ENCODE measurements around the gene FCHSD1.

Gene FCHSD1

DNA sequence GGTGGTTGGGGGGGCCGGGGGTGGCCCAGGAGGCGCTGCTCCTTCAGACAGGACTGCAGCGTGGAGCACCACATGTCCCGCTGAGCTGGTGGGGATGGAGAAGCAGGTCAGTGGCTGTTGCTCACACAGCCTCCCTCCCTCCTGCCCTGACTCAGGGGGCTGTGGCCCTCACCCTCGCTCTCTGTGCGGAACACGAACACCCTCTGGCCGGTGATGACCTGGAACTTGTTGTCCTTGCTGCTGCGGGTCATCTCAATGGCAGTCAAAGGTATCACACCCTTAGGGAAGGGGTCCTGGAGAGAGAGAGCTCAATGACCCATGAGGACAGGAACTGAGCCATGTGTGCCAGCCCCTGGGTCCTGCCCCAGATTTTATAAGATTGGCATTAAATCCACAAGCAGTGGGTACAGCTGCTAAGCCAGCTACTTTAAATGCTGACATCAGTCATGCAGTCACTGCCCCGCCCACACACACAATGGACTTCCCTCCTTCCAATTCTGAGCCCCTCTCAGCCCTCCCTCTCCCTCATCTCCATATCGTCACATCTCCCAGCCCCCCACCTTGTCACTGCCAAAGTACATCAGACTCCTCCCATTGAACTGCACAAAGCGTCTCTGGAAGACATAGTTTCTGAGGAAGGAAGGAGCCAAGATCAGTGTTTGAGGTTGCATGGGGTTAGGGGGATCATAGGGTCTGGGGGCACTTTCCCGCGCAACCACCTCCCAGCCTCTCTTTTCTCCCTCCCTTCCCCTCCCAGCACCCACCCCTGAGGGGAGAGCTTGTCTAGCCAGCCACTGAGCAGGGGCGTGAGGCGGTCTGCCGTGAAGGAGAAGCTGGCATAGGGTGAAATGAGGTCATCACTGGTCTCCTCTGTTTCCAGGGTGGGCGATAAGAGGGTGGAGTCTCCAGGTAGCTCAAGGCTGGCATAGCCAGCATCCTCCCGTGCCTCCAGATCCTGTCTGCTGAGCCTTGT lies 21.9 kb upstream of the FCHSD1 start:
- DNase-seq: no peak

DNA sequence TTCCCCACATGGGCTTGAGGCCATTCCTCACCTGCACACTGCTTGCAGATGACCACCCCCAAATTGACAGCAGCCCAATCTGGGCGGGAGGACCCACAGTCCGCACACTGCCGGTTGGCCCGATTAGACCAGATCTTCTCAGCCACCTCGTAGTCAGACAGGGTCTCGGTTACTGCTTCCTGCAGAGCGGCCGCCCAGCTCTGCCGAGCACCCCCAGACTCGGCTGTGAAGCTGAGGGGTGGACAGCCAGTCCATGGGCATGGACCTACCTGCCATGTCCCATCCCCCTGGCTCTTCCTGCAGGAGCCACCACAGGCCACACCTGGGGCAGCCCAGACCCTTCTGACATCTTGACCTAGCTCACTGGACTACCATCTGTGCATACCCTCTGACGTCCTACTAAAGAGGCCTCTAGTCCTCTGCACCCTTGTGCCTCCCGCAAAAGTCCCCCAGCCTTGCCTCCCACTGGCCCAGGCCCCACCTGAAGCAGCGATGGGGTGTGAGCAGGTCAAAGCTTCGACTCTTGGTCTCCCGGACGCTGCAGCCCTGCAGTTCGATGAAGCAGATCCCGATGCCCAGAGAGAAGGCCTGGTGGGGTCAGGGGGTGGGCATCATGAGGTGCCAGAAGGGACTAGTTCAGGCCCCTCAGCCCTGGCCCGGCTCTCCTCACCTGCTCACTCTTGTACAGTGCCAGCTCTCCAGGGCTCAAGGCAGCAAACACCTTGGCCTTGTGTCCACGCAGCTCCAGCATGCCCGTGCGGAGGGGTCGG lies 21.0 kb upstream of the FCHSD1 start:
- no peak for DNase-seq

DNA sequence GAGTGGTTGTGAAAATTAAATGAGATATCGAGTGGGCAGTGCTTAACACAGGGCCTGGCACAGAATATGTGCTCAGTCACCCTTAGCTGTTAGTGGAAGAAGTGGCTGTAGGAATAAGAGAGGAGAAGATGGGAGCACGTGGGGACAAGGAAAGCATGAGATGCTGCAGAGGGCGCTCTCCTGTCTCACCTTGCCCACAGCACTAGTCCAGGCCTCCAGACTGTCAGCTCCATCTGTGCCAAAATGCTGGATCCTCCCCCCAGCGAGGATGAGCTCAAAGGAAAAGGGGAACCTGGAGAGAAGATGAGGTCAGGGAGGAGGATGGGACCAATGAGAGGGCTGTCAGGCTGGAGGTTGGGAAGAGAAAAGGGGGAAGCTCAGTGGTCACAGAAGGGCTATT lies 18.3 kb upstream of the FCHSD1 start:
- DNase-seq: no peak

DNA sequence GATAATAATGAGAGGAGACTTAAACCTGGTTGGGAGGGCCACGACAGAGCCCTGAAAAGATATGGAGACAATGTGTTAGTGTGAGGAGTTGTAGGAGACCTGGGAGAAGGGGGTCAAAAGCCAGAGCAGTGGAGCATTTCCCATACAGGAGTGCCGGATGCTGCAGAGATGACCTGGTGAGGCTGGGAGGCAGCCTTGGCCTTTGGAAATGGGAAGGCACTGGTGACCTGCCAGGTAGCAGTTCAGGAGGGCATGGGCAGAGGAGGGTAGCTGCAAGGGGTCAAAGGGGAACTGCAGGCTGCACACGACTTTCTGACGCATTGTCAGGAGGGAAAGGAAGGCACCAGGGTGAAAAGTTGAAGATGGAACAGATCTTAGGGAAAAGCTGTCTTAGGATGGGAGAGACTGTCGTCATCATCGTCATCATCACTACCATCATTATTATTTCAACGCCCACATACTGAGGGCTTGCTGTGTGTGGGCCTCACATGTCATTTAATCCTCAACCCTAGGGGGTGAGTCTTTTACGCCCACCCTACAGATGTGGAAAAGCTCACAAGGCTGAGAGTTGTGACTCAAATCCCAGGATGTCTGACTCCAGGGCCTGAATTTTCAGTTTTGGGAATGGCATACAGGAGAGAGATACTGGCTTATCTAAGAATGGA lies 17.5 kb upstream of the FCHSD1 start:
- peak; percentile 21 for DNase-seq

DNA sequence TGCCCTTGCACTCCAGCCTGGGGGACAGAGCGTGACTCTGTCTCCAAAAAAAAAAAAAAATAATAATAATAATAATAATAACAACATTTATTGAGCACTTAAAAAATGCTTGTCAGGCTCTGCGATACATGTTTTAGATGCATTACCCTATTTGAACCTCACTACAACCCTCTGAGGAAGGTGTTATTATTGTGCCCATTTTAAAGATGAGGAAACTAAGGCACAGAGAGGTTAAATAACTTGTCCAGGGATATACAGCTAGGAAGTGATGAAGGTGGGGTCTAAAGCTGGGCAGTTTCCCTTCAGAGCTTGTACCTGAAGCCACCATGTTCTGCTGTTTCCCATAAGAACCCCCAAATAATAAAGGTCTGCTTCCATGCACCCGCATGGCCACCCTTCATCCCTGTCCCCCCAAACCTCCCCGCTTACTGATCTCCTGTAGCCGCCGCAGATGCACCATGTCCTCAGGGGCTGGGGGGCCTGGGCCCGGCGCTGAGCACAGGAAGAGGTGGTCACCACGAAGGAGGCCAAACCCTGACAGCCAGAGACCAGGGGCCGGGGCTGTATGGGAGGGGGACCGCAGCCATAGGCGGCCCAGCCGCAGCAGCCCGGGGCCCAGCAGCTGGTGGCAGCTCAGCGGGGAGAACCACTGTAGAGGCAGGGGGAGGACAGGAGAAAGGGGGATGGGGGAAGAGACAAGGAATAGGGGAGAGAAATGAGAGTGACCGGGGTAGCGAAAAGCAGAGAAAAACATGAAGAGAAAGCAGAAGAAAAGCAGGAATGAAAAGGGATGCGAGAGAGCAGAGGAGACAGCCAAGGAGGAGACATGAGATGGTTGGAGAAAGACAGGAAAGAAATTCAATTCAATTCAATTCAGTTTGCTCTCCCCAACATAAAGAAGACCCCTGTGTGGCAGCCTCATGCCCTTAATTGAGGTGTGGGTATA lies 15.1 kb upstream of the FCHSD1 start:
- DNase-seq: no peak

DNA sequence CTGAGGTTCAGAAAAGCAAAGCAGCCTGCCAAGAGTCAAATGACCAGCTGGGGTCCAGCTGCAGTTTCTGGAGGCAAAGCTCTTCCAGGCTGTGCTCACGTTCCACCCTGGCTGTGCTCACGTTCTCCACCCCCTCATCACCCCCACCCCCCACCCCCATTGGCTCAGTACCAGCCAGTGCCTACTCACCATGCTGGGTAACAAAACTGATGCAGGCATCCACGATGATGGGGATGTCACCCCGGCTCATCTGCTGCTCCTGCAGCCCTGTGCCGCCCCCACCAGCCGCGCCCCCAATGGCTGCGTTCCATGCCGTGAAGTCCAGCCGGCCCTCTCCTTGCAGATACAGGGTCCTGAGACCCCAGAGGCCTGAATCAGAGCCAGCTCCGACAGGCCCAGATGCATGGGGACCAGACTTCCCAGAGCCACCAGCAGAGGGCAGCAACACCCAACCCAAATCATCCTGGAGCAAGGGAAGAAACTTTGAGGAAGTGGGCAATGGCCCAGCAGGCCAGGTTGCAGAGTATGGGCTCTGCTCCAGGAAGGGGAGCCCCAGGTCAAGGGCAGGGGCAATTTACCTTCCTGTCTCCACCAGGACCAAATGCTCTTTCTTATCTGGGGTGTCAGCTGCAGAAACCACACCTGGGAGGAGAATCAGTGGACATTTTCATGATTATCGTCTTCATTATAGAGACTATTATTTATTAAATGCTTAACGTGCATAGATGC lies 13.7 kb upstream of the FCHSD1 start:
- peak; percentile 65 for DNase-seq

DNA sequence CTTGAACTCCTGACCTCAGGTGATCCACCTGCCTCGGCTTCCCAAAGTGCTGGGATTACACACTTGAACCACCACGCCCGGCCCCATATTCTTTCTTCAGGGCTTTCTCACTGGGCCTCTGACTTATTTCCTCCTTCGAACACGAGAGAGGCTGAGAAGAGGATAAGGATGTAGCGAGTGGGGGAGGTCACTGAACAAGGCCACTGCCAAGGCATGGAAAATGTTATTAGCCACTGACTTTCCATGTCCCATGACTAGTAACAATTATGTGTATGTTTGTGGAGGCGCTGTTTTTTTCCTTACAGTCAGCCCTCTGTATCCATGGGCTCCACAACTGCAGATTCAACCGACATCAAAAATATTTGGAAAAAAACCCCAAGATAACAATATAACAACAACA lies 12.3 kb upstream of the FCHSD1 start:
- DNase-seq: no peak

DNA sequence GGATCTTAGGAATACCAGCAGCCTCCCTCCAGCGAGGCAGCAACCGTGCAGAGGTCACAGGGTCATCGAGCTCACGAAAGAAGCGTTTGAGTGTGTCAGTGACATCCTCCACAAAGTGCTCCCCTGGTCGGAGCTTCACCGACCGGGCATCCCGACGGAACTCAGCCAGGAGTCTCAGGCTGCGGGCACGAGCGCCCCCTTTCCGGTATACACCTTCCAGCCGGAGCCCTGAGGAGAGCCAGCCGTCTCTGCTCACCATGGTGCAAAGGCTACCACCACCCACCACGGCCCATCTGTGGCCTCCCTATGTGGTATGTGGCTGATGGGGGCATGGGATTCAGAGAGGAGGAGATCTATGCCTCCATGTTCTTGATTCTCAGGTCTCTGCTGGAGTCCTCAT lies 10.8 kb upstream of the FCHSD1 start:
- DNase-seq: no peak

DNA sequence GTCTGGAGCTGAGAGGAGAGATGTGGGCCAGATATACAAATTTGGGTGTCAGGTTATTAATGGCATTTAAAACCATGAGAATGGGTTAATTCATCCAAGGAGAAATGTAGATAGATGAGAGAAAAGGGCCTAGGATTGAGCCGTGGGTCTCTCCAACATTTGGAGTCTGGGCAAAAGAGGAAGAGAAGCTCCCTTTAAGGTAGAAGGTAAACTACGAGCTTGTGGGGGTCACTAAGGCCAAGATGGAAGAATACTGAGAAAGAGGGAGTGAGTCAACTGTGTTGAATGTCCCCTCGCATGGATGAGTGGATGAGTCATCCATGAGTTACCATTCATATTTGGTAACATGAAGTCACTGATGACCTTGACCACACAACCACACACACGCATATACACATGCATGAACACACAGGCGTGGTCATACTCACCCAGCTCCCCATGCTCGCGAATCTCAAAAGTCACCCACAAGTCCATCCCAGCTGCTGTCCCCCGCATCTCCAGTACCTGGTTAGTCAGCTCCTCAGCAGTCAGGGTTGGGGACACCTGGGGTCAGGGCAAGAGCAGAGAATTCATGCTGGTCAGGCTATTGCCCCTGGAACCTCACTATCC lies 6.8 kb upstream of the FCHSD1 start:
- DNase-seq: peak; percentile 90

DNA sequence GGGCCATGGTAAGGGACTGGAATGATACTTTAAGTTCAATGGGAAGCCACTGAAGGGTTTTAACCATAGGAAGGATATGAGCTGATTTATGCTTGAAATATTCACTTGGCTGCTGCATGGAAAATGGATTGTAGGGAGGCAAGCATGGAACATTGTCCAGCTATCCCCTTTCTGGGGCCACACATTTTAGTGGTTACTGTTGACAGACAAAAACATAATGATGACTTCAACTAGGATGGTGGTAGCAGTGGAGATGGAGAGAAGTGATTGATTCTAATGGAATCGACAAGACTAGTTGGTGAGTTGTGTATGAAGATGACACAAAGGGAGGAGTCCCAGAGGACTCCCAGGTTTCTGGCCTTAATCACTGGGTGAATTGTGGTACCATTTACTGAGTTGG lies 6.2 kb upstream of the FCHSD1 start:
- DNase-seq: peak; percentile 34

DNA sequence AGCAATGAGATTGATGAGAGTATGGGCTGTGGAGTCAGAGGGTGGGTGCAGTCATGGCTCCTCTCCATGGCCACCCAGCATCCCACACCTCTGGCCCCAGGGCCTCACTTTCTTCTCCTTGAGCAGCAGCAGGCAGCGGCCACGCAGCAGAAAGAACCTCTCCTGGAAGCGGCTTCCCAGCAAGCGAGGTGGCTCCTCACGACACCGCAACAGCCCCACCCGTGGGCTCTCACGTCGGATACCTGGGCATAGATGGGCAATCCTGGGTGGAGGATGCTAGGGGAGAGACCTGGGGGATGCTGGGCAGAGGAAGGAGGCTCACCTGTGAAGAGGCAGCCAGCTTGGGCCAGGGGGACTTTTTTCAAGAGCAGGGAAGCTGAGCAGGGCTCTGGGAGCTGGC lies 5.2 kb upstream of the FCHSD1 start:
- DNase-seq: no peak

DNA sequence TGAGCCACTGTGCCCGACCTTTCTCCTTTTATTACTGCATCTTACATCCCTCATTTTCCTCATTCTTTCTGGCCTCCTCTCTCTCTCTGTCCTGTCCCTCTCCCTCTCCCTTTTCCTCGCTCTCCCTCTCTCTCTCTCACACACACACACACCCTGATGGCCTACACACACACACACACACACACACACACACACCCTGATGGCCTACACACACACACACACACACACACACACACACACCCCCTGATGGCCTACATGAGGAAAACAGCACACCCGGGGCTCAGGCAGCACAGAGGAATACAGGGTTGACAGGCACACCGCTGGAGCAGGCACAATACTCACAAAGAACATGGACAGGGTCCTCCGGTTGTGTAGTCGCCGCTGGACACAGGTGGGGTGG lies 3.8 kb upstream of the FCHSD1 start:
- DNase-seq: no peak

DNA sequence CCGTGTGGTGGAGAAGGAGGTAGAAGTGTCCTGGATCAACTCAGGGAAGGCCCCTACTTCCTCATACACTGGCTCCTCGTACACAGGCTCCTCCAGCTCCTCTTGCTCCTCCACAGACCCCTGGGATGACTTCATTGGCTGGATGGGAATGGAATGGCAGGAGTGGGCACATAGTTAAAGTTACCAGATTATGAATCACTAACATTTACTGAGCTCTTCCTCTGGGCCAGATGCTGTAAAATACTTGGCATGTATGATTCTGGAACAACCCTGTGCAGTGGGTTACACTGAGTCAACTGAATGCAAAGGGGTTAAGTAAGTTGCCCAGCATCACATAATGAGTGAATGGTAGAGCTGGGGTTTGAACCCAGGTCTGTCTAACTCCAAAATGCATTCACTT lies 3.1 kb upstream of the FCHSD1 start:
- DNase-seq: peak; percentile 88

DNA sequence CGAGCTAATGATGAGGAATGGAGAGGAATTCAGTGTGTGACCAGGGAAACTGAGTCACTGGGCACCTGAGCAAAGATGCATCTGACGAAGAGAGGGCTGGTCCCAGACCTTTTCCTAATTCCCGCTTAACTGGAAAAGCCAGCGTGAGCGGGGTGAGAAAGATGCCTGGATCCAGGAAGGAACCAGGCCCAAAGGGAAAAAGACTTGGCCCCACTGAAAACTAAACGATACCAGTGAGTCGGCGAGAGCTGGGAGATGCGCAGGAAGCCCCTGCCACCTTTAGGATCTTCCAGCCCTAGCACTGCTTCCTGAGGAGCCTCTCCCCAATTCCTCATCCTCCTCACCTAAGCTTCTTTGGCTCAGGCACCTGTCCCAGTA lies 499 bp upstream of the FCHSD1 start:
- DNase-seq: no peak

DNA sequence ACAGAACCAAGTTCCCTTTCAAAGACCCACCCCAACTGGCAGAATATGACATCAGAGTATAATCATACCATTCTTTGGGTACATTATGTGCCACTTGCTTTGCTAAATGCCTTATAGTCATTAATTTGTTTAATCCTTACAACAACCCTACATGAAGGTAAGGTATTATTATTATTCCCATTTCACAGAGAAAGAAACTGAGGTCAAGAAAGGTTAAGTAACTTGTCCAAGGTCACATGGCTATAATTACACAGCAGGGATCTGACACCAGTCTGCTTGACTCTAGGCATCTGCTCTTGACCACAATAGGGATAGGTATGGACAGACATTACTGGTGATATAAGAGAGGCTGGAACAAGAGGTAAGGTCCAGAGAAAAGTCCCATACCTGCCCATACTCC lies 1.2 kb downstream of the FCHSD1 start:
- no peak for DNase-seq

DNA sequence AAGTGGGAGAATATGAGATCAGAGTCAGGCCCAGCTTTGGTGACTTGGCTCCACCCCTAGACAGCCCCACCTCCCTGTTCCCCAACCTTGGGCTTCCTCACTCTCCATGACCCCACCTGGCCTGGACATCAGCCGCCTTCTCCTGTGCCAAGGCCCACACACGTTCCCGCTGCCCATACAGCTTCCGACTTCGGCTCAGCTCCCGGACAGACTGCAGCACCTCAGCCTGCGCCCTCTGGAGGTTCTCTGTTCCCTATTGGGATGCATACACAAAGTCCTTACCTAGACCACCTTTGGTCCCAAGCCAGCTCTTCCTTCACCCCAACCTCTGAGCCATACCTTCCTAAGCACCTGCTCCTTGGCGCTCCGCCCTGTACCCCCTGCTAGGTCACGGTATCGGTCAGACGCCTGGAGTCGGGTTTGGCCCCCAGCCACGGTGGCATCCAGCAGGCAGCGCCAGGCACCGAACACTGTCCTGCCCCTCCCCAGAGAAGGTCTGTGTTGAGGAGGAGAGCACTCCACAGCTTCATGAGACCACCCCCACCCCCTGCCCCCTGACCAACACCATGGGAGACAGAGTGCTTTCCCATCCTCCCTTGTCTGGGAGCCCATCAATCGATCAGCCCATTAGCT lies 2.0 kb downstream of the FCHSD1 start:
- DNase-seq: no peak

DNA sequence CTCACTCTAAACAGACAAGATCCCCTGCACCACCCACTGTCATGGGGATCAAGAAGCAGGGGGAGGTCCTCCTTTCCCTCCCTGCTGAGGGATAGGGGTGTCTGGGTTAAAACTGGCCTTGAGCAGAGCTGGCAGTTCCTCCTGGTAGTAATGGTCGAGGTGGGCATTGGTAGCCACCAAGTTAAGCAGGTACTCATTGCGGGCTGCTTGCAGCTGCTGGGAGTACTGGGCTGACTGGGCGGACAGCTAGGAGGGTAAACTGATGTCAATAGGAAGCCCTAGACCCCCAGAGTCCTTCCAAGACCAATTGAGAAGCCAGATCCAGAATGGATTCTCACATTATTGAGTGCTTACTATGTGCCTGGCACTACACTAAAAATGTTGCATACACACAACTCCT lies 3.4 kb downstream of the FCHSD1 start:
- no peak for DNase-seq

DNA sequence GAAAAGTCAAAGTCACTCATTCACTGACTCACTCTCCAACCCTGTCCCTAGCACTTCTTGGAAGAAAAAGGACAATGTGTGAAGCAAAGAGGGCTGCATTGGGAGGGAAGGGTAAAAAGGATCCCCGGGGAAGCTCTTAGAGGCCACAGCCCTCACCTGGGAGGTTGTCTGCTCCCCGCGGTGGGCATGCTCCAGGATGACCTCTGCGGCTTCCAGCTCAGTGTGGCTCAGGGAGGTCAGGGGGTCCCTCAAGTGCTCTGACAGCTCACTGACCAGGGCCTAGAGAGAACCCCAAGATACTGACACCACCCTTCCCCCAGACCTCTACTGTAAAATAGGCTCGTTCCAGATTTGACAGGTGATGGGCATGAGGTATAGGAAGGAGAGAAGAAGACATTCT lies 4.0 kb downstream of the FCHSD1 start:
- no peak for DNase-seq

DNA sequence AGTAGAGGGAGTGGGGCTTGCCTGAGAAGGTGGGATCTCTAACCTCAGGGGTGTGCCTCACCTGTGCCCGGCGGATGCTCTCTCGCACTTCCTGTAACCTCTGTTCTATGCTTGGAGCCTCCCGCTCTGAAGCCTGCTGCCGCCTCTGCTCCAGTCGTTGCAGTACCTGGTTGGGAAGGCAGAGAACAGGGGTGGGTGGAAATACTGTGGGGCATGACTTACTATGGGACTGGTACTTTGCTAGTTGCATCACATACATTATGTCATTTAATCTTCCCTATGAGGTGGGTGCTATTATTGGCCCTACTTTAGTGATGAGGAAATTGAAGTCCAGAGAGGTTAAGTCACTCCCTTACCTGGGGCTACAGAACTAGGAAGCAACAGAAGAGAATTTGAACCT lies 5.2 kb downstream of the FCHSD1 start:
- DNase-seq: no peak

DNA sequence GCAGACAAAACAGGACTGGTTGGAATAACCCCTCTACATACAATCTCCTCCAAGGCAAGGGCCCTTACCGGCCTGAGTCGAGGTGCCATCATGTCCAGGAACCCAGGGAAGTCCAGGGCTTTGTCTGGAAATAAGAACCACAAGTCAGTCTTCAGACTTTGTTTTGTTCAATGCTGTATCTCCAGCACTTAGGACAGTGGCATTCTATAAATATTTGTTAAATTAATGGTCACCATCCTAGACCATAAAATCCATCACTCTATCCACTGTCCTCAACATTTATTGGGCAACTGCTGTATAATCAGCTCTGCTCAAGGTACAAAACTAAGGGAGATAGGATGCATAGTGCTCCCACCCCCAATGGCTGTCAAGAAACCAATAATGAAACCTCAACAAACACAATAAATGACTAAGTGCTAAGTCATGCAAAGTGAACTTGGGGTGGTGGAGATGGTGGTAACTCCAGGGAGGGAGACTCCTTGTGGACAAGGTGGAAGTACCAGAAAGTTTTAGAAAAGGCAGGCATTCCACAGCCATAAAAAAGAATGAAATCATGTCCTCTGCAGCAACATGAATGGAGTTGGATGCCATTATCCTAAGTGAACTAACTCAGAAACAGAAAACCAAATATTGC lies 9.5 kb downstream of the FCHSD1 start:
- DNase-seq: peak; percentile 56
